Large intestine (tissue), 3 donors: ENCODE data around the gene NKX1-2. TPM values are rescaled to one million over a fixed set of nuclear protein-coding genes. Genes with fewer than 3 reads are reported as not detected.
A peak's percentile ranks its signal among the peaks of the same experiment; 100 is the strongest.

Experiments used
- DNase-seq, 2 donors: peaks; one replicate each; pipeline versions ENCODE4 v3.0.0 to v3.0.0-alpha.2; 2013
- H3K27ac ChIP-seq: one replicate; pipeline ENCODE4 v1.5.1; 2013; ENCODE audit warnings: low read length
- H3K27me3 ChIP-seq: 2 replicates; pipeline ENCODE4 v1.6.1; 2013; ENCODE audit warnings: low read length; ENCODE audit not compliant: control insufficient read depth, insufficient read depth
- H3K36me3 ChIP-seq: 2 replicates; pipeline ENCODE4 v1.6.1; 2013; ENCODE audit warnings: low read length; ENCODE audit not compliant: control insufficient read depth, insufficient read depth
- H3K4me1 ChIP-seq: one replicate; pipeline ENCODE4 v1.6.1; 2013; ENCODE audit warnings: low read length; ENCODE audit not compliant: control insufficient read depth, insufficient read depth
- H3K4me3 ChIP-seq: one replicate; pipeline ENCODE4 v1.5.1; 2013; ENCODE audit warnings: low read length
- H3K9me3 ChIP-seq: one replicate; pipeline ENCODE4 v1.6.1; 2013; ENCODE audit warnings: mild to moderate bottlenecking, low read depth, low read length, moderate library complexity; ENCODE audit not compliant: control insufficient read depth
- WGBS: methylation state at CpG from one replicate; pipeline ENCODE4 v1.1.5; 2013; ENCODE audit warnings: low lambda C conversion rate; ENCODE audit not compliant: insufficient coverage; 5-methylcytosine and 5-hydroxymethylcytosine counted together
- polyA plus RNA-seq: library from polyadenylated mRNA; unstranded; fragments of 120-200 nt; gene quantifications from one replicate; pipeline ENCODE4 v1.2.1, GENCODE V29; 2013

Gene NKX1-2
- polyA plus RNA-seq, 1 donor: 7.7 TPM

- H3K9me3 ChIP-seq: no peaks in the 10 kb centered on the region
- H3K4me1 ChIP-seq: peaks cover 58% of the 10 kb centered on the region
- WGBS: 60% methylated on average over 1 of the region's 17 CpGs
- H3K27me3 ChIP-seq: no peaks in the 10 kb centered on the region
- peak in 1 of 2 donors; percentile 55 for DNase-seq
- H3K27ac ChIP-seq: peak overlapping the region; percentile 11
- H3K4me3 ChIP-seq: no peak overlapping the region
- H3K36me3 ChIP-seq: no peaks in the 10 kb centered on the region
Measured at GRCh38 chr10:124465003-124465776, 15.4 kb upstream of the NKX1-2 start.

- WGBS: no CpG with 5 or more reads among the region's 9 CpGs
- Histone ChIP-seq H3K27ac (peak overlapping the region; percentile 11), H3K27me3 (no peaks in the 10 kb centered on the region), H3K9me3 (no peaks in the 10 kb centered on the region), H3K36me3 (no peaks in the 10 kb centered on the region), H3K4me1 (peaks cover 49% of the 10 kb centered on the region), H3K4me3 (no peak overlapping the region)
- DNase-seq: no peak
Measured at GRCh38 chr10:124464028-124464965, 14.5 kb upstream of the NKX1-2 start.

GRCh38 chr10:124462348-124462695 lies 12.5 kb upstream of the NKX1-2 start:
- H3K4me3 ChIP-seq: peak overlapping the region; percentile 70
- H3K9me3 ChIP-seq: no peaks in the 10 kb centered on the region
- no peak for DNase-seq
- peaks cover 30% of the 10 kb centered on the region for H3K4me1 ChIP-seq
- no peaks in the 10 kb centered on the region for H3K36me3 ChIP-seq
- H3K27me3 ChIP-seq: no peaks in the 10 kb centered on the region
- no CpG with 5 or more reads among the region's 8 CpGs for WGBS
- H3K27ac ChIP-seq: peak overlapping the region; percentile 49

GRCh38 chr10:124461642-124462347 lies 12.0 kb upstream of the NKX1-2 start, which contains the start of gene LHPP:
Gene LHPP, plus strand, starts transcription at chr10:124461823. Its CDS starts 40 bp downstream, at chr10:124461863.
- no peaks in the 10 kb centered on the region for H3K9me3 ChIP-seq
- WGBS: 25% methylated on average over 1 of the region's 81 CpGs
- peak within 1 kb of the TSS; percentile 70 for H3K4me3 ChIP-seq
- no peaks in the 10 kb centered on the region for H3K36me3 ChIP-seq
- peak; percentile 89 to 97 for DNase-seq
- H3K27me3 ChIP-seq: no peaks in the 10 kb centered on the region
- H3K27ac ChIP-seq: peak within 1 kb of the TSS; percentile 78
- peaks cover 25% of the 10 kb centered on the region for H3K4me1 ChIP-seq

GRCh38 chr10:124460144-124460543 lies 10.3 kb upstream of the NKX1-2 start:
- no peak for DNase-seq
- Histone ChIP-seq H3K36me3 (no peaks in the 10 kb centered on the region), H3K9me3 (no peaks in the 10 kb centered on the region), H3K4me1 (peaks cover 16% of the 10 kb centered on the region), H3K27me3 (peaks cover 2% of the 10 kb centered on the region), H3K4me3 (no peak overlapping the region), H3K27ac (no peak overlapping the region)
- no CpG with 5 or more reads among the region's 5 CpGs for WGBS

GRCh38 chr10:124459395-124459794 lies 9.6 kb upstream of the NKX1-2 start:
- Histone ChIP-seq H3K4me3 (no peak overlapping the region), H3K36me3 (no peaks in the 10 kb centered on the region), H3K9me3 (no peaks in the 10 kb centered on the region), H3K27me3 (peaks cover 9% of the 10 kb centered on the region), H3K27ac (no peak overlapping the region), H3K4me1 (peaks cover 8% of the 10 kb centered on the region)
- no peak for DNase-seq
- no CpG with 5 or more reads among the region's 1 CpG for WGBS

- no peak for DNase-seq
- Histone ChIP-seq H3K36me3 (no peaks in the 10 kb centered on the region), H3K4me3 (no peak overlapping the region), H3K27me3 (peaks cover 14% of the 10 kb centered on the region), H3K27ac (no peak overlapping the region), H3K4me1 (peaks cover 4% of the 10 kb centered on the region), H3K9me3 (no peaks in the 10 kb centered on the region)
- WGBS: no CpG with 5 or more reads among the region's 2 CpGs
Measured at GRCh38 chr10:124458889-124459288, 9.1 kb upstream of the NKX1-2 start.

GRCh38 chr10:124458473-124458872 lies 8.6 kb upstream of the NKX1-2 start:
- Histone ChIP-seq H3K4me1 (peaks cover 4% of the 10 kb centered on the region), H3K36me3 (no peaks in the 10 kb centered on the region), H3K9me3 (no peaks in the 10 kb centered on the region), H3K27me3 (peaks cover 18% of the 10 kb centered on the region), H3K4me3 (no peak overlapping the region), H3K27ac (no peak overlapping the region)
- no peak for DNase-seq
- no CpG with 5 or more reads among the region's 4 CpGs for WGBS

- Histone ChIP-seq H3K36me3 (no peaks in the 10 kb centered on the region), H3K9me3 (no peaks in the 10 kb centered on the region), H3K4me1 (no peaks in the 10 kb centered on the region), H3K4me3 (no peak overlapping the region), H3K27me3 (peaks cover 42% of the 10 kb centered on the region), H3K27ac (no peak overlapping the region)
- DNase-seq: no peak
- no CpG with 5 or more reads among the region's 7 CpGs for WGBS
Measured at GRCh38 chr10:124455441-124455840, 5.6 kb upstream of the NKX1-2 start.
